Skeletal muscle cell (primary cell): ENCODE results near the gene FAM222B.
A peak's percentile ranks its signal among the peaks of the same experiment; 100 is the strongest.

Source experiments
- DNase-seq: peaks from one replicate; pipeline ENCODE4 v3.0.0-alpha.2; 2010; ENCODE audit warnings: low read depth
- H3K4me3 ChIP-seq: 2 replicates; pipeline ENCODE4 v1.5.1; 2011; ENCODE audit warnings: low read depth, mild to moderate bottlenecking, control low read depth, low read length, moderate library complexity

Gene FAM222B

GRCh38 chr17:28874750-28875149 is 32.2 kb upstream of the FAM222B start:
- H3K4me3 ChIP-seq = no peak overlapping the region
- no peak for DNase-seq

GRCh38 chr17:28873839-28874238 is 31.2 kb upstream of the FAM222B start:
- DNase-seq = no peak
- no peak overlapping the region for H3K4me3 ChIP-seq

- no peak overlapping the region for H3K4me3 ChIP-seq
- no peak for DNase-seq
Observed at GRCh38 chr17:28871056-28871579, 28.5 kb upstream of the FAM222B start.

- DNase-seq = no peak
- no peak overlapping the region for H3K4me3 ChIP-seq
Observed at GRCh38 chr17:28867276-28867675, 24.7 kb upstream of the FAM222B start.

GRCh38 chr17:28865946-28866752 is 23.6 kb upstream of the FAM222B start:
- no peak overlapping the region for H3K4me3 ChIP-seq
- no peak for DNase-seq

GRCh38 chr17:28864991-28865849 is 22.6 kb upstream of the FAM222B start:
- no peak overlapping the region for H3K4me3 ChIP-seq
- DNase-seq = no peak

- H3K4me3 ChIP-seq = no peak overlapping the region
- DNase-seq = no peak
Observed at GRCh38 chr17:28863953-28864352, 21.4 kb upstream of the FAM222B start.

GRCh38 chr17:28862561-28862960 is 20.0 kb upstream of the FAM222B start:
- DNase-seq = no peak
- H3K4me3 ChIP-seq = no peak overlapping the region

GRCh38 chr17:28861393-28862203 is 19.0 kb upstream of the FAM222B start:
- DNase-seq = no peak
- no peak overlapping the region for H3K4me3 ChIP-seq

- H3K4me3 ChIP-seq = no peak overlapping the region
- no peak for DNase-seq
Observed at GRCh38 chr17:28860363-28860808, 17.8 kb upstream of the FAM222B start.

GRCh38 chr17:28858801-28859355 is 16.3 kb upstream of the FAM222B start:
- no peak for DNase-seq

GRCh38 chr17:28857905-28858800 is 15.6 kb upstream of the FAM222B start:
- no peak overlapping the region for H3K4me3 ChIP-seq
- DNase-seq = no peak

More at GRCh38 chr17:28858801-28859355, 16.3 kb upstream of the FAM222B start:
- no peak overlapping the region for H3K4me3 ChIP-seq

- DNase-seq = no peak
- H3K4me3 ChIP-seq = no peak overlapping the region
Observed at GRCh38 chr17:28856028-28856574, 13.5 kb upstream of the FAM222B start.

GRCh38 chr17:28855336-28855679 is 12.7 kb upstream of the FAM222B start:
- peak overlapping the region; percentile 77 for H3K4me3 ChIP-seq
- DNase-seq = no peak

- peak; percentile 58 for DNase-seq
- H3K4me3 ChIP-seq = peak within 1 kb of the TSS; percentile 77
Observed at GRCh38 chr17:28854457-28855335, 12.1 kb upstream of the FAM222B start, which contains the start of gene ERAL1. ERAL1 (plus strand) TSS chr17:28855016; CDS start chr17:28855035, 19 bp downstream.

GRCh38 chr17:28853295-28853694 is 10.7 kb upstream of the FAM222B start:
- no peak overlapping the region for H3K4me3 ChIP-seq
- DNase-seq = no peak

GRCh38 chr17:28849281-28849680 is 6.7 kb upstream of the FAM222B start:
- no peak overlapping the region for H3K4me3 ChIP-seq
- no peak for DNase-seq
